Fibroblast of lung (primary cell): ENCODE results near the gene UVRAG. TPM values are rescaled to one million over a fixed set of nuclear protein-coding genes. Genes with fewer than 3 reads are reported as not detected.

Experiments
- DNase-seq, 2 donors: peaks; one replicate each; pipeline versions ENCODE4 v3.0.0 to v3.0.0-alpha.2; 2010; ENCODE audit warnings: low read depth in 2 of 2
- H2AFZ ChIP-seq: 2 replicates; pipeline ENCODE4 v1.5.1; 2012; ENCODE audit warnings: low read length, control low read depth, inconsistent platforms
- H3K27ac ChIP-seq: 2 replicates; pipeline ENCODE4 v1.5.1; 2011; ENCODE audit warnings: low read length, control low read depth; ENCODE audit not compliant: insufficient read depth
- H3K27me3 ChIP-seq: 2 replicates; pipeline ENCODE4 v1.5.1; 2011; ENCODE audit warnings: mild to moderate bottlenecking, low read length; ENCODE audit not compliant: control insufficient read depth, insufficient read depth
- H3K36me3 ChIP-seq: 2 replicates; pipeline ENCODE4 v1.5.1; 2011; ENCODE audit warnings: low read length; ENCODE audit not compliant: control insufficient read depth, insufficient read depth
- H3K4me1 ChIP-seq: 2 replicates; pipeline ENCODE4 v1.5.1; 2011; ENCODE audit warnings: low read length; ENCODE audit not compliant: control insufficient read depth, insufficient read depth; ENCODE audit errors: extremely low read depth
- H3K4me2 ChIP-seq: 2 replicates; pipeline ENCODE4 v1.5.1; 2011; ENCODE audit warnings: low read length, control low read depth; ENCODE audit not compliant: insufficient read depth; ENCODE audit errors: extremely low read depth
- H3K4me3 ChIP-seq, 4 experiments: fragments of 200-600 bp in 1 of 4; sonication (generic) in 1 of 4; replicated peaks in 1 of 4; 2 replicates each; pipeline ENCODE4 v1.5.1; 2011 to 2016; ENCODE audit warnings: low read length in 4 of 4, low read depth in 3 of 4, mild to moderate bottlenecking in 3 of 4, control low read depth in 2 of 4, inconsistent platforms in 1 of 4, mixed read lengths in 1 of 4; ENCODE audit not compliant: insufficient read depth in 1 of 4; ENCODE audit errors: control extremely low read depth in 1 of 4
- H3K79me2 ChIP-seq: 2 replicates; pipeline ENCODE4 v1.5.1; 2012; ENCODE audit warnings: mild to moderate bottlenecking, low read length, inconsistent platforms; ENCODE audit not compliant: control insufficient read depth, insufficient read depth
- H3K9ac ChIP-seq: 2 replicates; pipeline ENCODE4 v1.5.1; 2011; ENCODE audit warnings: mild to moderate bottlenecking, low read length, control low read depth; ENCODE audit not compliant: insufficient read depth
- H3K9me3 ChIP-seq: 2 replicates; pipeline ENCODE4 v1.5.1; 2012; ENCODE audit warnings: low read depth, low read length; ENCODE audit not compliant: control insufficient read depth, insufficient read depth
- H4K20me1 ChIP-seq: 2 replicates; pipeline ENCODE4 v1.5.1; 2011; ENCODE audit warnings: low read length; ENCODE audit not compliant: control insufficient read depth, insufficient read depth; ENCODE audit errors: extremely low read depth
- EZH2 ChIP-seq: IDR thresholded peaks from 2 replicates; pipeline ENCODE4 v1.5.1; 2012; ENCODE audit warnings: low read length, control low read depth, mild to moderate bottlenecking; ENCODE audit errors: missing control alignments
- polyA plus RNA-seq, 2 donors: library from polyadenylated mRNA; depleted of rRNA in 1 of 2; stranded (reverse) in 1 of 2; unstranded in 1 of 2; fragments of >200 nt; gene quantifications; 2 replicates each; pipeline ENCODE4 v1.2.1, GENCODE V29; 2011 to 2012; ENCODE audit warnings: missing spikeins in 1 of 2
- total RNA-seq: library from RNA; depleted of rRNA; stranded (reverse); fragments of >200 nt; gene quantifications from 2 replicates; pipeline ENCODE4 v1.2.1, GENCODE V29; 2014
- TF ChIP-seq, protein P1 (sequence below), 2 donors: IDR thresholded peaks in 1 of 2; conservative IDR thresholded peaks in 1 of 2; 1 replicate in 1 of 2; 2 replicates in 1 of 2; pipeline ENCODE4 v1.5.1; 2011 to 2012; ENCODE audit warnings: low read length in 2 of 2, control low read depth in 1 of 2, inconsistent platforms in 1 of 2, low read depth in 1 of 2, mild to moderate bottlenecking in 1 of 2

Gene UVRAG
- total and polyA plus RNA-seq, 2 donors (not counting 1 experiment from before 2014, with no cell fraction given) = 15.8 to 22.1 TPM

DNA sequence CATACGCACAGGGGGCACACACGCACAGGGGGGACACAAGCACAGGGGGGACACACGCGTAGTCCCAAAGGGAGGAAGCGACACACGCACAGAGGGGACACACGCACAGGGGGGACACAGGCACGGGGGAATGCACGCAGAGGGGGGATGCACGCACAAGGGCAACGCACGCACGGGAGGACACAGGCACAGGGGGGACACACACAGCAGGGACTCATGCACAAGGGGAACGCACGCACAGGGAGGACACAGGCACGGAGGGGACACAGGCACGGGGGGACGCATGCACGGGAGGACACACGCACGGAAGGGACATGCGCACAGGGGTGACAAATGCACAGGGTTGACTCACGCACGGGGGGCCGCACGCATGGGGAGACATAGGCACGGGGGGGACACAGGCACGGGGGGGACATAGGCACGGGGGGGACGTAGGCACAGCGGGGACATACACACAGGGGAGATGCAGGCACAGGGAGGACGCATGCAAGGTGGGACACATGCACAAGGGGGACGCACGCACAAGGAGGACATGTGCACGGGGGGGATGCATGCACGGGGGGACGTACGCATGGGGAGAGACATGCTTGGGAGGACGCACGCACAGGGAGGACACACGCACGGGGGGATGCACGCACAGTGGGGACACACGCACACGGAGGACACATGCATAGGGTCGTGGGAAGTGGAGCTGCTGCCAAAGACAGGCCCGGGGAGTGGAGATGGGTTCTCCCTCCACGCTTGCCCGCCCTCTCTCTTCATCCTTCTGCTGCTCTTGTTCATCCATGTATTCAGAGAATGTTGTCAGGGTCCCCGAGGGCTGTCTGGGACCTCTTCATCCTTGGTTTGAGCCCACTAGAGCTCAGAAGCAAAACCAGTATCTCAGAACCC lies 350.1 kb downstream of the UVRAG start:
- Histone ChIP-seq H3K36me3 (no peaks in the 10 kb centered on the region), H3K4me2 (no peak overlapping the region), H3K79me2 (no peaks in the 10 kb centered on the region), H3K4me1 (peaks cover 2% of the 10 kb centered on the region), H3K27me3 (peaks cover 11% of the 10 kb centered on the region), H3K27ac (no peak overlapping the region), H3K4me3 (no peak overlapping the region), H2AFZ (no peak overlapping the region), H3K9me3 (no peaks in the 10 kb centered on the region), H3K9ac (no peak overlapping the region), H4K20me1 (no peaks in the 10 kb centered on the region)
- TF ChIP-seq EZH2 = no peak
- TF ChIP-seq, protein P1, sequence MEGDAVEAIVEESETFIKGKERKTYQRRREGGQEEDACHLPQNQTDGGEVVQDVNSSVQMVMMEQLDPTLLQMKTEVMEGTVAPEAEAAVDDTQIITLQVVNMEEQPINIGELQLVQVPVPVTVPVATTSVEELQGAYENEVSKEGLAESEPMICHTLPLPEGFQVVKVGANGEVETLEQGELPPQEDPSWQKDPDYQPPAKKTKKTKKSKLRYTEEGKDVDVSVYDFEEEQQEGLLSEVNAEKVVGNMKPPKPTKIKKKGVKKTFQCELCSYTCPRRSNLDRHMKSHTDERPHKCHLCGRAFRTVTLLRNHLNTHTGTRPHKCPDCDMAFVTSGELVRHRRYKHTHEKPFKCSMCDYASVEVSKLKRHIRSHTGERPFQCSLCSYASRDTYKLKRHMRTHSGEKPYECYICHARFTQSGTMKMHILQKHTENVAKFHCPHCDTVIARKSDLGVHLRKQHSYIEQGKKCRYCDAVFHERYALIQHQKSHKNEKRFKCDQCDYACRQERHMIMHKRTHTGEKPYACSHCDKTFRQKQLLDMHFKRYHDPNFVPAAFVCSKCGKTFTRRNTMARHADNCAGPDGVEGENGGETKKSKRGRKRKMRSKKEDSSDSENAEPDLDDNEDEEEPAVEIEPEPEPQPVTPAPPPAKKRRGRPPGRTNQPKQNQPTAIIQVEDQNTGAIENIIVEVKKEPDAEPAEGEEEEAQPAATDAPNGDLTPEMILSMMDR (conservative IDR thresholded peaks at IDR 0.05 in 1 of 2, IDR thresholded peaks at IDR 0.05 in 1 of 2; ENCODE audit: low read depth in 1 of 2, low read length in 2 of 2) = no peak
- no peak for DNase-seq

DNA sequence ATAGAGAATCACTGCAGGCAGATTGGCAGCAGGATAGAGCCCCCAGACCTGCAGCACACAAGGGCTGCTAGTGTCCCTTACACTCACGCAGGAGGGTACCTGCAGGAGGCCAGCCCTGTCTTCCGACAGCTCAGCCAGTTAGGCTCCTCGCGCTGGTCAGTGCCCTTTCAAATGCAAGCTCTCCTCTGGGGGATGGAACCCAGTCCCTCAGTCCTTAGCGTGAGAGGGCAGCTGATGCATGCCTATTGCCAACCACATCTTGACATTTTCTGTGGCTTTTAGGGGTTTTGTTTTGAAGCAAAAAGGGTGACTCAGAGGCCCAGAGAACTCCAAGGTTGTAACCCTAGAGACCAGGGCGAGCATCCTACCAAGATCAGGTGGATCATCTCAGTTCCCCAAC lies 351.3 kb downstream of the UVRAG start:
- H3K27ac ChIP-seq = no peak overlapping the region
- no peak for DNase-seq
- H3K4me3 ChIP-seq = no peak overlapping the region
- no peaks in the 10 kb centered on the region for H4K20me1 ChIP-seq
- no peak overlapping the region for H3K9ac ChIP-seq
- no peak overlapping the region for H3K4me2 ChIP-seq
- peaks cover 2% of the 10 kb centered on the region for H3K4me1 ChIP-seq
- peaks cover 11% of the 10 kb centered on the region for H3K27me3 ChIP-seq
- H3K9me3 ChIP-seq = no peaks in the 10 kb centered on the region
- H2AFZ ChIP-seq = no peak overlapping the region
- no peaks in the 10 kb centered on the region for H3K36me3 ChIP-seq
- no peak for TF ChIP-seq EZH2
- TF ChIP-seq, protein P1 (conservative IDR thresholded peaks at IDR 0.05 in 1 of 2, IDR thresholded peaks at IDR 0.05 in 1 of 2; ENCODE audit: low read depth in 1 of 2, low read length in 2 of 2) = no peak
- no peaks in the 10 kb centered on the region for H3K79me2 ChIP-seq

DNA sequence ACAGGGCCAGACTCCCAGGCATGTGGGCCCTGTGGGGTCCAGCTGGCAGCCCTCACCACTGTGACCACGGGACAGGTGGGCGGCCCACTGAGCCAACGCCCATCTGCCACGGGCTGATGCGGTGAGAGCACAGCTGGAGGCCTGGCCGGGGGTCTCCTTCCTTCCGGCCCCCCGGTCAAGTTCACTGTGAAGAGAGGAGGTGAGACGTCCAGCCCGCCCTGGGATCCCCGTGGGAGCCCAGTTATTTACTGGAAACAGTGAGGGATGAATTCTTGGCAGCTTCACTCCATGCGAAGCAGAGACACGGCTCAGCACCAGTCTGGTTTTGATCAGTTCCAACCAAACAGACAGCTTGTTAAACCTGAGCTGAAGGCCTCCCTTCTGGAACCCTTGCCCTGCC lies 352.6 kb downstream of the UVRAG start:
- H2AFZ ChIP-seq = no peak overlapping the region

More for the DNA sequence above, 352.6 kb downstream of the UVRAG start:
- Histone ChIP-seq H3K4me1 (no peaks in the 10 kb centered on the region), H3K4me2 (no peak overlapping the region), H3K79me2 (no peaks in the 10 kb centered on the region), H3K4me3 (no peak overlapping the region), H3K27me3 (peaks cover 5% of the 10 kb centered on the region), H3K27ac (no peak overlapping the region), H3K9me3 (no peaks in the 10 kb centered on the region), H3K36me3 (no peaks in the 10 kb centered on the region), H3K9ac (no peak overlapping the region), H4K20me1 (no peaks in the 10 kb centered on the region)
- no peak for DNase-seq
- TF ChIP-seq EZH2 = no peak
- TF ChIP-seq, protein P1 (conservative IDR thresholded peaks at IDR 0.05 in 1 of 2, IDR thresholded peaks at IDR 0.05 in 1 of 2; ENCODE audit: low read depth in 1 of 2, low read length in 2 of 2) = no peak
